Measurements from ENCODE around the gene TRHDE.

TRHDE gene

DNA sequence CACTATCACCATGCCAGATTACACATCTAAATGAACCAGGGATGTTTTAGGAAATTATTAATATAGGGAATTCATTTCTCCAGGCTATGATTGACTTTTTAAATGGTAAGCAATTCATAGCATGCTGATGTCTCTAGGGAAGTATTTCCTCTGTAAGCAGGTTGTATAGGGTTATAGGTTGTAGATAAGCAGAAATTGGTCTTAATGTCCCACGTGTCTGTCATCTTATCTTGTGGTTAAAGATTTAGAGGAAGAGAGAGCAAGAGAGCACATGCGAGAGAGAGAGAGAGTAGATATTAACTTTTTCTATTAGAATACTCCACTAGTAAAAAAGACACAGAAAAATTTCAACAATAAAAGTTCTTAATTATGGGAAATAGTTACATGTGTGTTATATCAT lies 32.6 kb downstream of the TRHDE start:
- no peak for FAIRE-seq
- DNase-seq (ENCODE audit: insufficient read length, low spot score), result no peak

DNA sequence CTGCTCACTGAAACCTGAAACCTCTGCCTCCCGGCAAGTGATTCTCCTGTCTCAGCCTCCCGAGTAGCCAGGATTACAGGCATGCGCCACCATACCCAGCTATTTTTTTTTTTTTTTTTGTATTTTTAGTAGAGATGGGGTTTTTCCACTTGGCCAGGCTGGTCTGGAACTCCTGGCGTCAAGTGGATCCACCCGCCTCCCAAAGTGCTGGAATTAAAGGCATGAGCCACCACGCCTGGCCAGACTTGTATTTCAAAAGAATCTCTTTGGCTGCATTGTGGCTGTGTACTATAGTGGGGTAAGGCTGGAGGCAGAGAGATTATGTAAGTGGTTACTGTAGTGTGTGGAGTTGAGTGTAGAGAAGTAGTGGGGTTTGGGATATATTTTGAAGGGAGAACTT lies 35.1 kb downstream of the TRHDE start:
- no peak for FAIRE-seq

DNA sequence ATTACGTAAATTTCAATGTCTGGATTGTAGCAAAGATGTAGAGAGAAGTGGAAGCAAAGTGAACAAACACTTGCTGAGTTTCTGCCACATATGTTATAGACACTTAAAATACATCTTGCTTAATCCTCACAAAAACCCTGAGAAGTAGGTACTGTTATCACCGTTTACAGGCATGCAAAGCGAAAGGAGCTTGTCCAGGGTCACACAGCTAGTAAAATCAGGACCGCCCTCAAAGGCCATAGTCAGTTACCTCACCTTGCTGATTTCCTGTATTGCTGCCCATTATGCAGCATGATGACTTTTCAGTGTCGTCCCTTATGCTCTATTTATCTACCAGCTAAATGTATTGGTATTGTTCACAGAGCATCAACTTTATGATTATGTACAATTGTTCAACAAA lies 39.8 kb downstream of the TRHDE start:
- FAIRE-seq (no peak), DNase-seq (ENCODE audit: insufficient read length, low spot score) (no peak)

More for the DNA sequence above, 35.1 kb downstream of the TRHDE start:
- no peak for DNase-seq (ENCODE audit: insufficient read length, low spot score)

DNA sequence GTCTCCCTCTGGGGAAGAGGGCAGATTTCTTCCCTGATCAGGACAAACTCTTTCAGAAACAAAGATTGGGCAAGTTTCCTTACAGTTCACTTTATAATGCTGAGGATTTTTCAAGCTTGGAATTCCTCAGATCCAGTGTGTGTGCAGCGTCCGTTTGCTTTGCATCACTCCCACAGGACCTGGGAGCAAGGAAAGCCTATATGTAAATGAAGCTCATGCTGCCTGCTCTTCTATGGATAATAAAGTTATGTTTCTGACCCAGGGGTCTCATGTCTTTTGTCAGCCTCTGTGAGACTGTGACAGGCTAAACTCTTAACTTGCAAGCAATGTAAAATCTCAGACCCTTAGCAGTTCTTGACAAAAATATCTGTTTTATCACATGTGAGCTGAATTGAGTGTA lies 41.6 kb downstream of the TRHDE start:
- no peak for DNase-seq (ENCODE audit: insufficient read length, low spot score)
- FAIRE-seq, result no peak

DNA sequence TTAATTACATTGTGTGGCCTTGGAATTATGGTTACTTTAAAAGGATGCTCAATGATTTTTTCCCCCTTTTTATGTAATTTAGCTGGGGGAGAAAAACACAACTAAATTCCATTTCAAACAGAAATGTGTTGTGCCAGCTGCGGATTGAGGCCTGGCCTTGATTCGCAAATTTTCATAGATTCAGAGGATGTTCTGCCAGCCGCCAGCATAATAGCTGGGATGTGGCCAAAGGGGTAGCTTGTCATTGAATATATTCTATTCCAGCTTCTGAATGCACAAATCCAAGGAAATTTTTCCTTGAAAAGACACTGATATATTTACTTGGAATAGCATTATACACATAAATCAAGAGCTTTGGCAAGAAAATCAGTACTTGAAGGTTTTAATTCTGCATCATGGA lies 43.7 kb downstream of the TRHDE start:
- DNase-seq (ENCODE audit: insufficient read length, low spot score) (no peak), FAIRE-seq (no peak)

DNA sequence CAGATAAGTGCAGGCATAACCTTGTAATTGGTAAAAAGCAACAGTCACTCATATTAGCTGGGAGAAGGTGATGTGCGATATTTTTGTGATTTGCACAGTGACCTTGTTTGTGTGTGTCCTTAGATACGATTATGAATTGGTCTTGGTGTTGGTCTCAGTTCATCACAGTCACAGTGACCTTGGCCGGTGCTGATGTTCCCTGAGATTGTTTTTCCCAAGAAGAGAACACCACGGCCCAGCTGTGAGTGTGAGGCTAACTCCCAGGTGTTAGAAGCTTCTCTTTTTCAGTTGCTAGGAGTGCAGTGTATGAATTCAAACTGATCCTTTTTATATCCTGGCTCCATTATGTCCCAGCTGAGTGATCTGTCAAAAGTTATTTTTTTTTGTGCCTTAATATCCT lies 46.2 kb downstream of the TRHDE start:
- DNase-seq (ENCODE audit: insufficient read length, low spot score) (no peak), FAIRE-seq (no peak)

DNA sequence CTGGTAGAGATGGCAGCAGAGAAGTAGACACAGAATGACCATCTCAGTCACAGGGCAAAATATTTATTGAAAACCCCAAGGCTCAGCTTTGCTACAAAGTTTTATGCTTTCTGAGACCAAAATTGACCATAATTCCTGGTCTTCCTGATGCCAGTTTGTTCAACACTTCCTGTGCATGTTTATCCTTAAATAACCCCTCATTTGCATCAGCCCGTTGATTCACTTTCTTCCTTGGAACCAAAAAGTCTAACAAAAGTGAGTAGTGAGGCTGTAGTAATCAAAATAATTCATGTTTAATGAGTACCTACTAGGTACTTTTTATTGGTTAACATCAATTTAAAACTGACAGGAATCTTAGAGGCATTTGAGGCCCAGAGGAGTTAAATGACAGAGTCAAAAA lies 51.7 kb downstream of the TRHDE start:
- no peak for DNase-seq (ENCODE audit: insufficient read length, low spot score)
- FAIRE-seq, result no peak

DNA sequence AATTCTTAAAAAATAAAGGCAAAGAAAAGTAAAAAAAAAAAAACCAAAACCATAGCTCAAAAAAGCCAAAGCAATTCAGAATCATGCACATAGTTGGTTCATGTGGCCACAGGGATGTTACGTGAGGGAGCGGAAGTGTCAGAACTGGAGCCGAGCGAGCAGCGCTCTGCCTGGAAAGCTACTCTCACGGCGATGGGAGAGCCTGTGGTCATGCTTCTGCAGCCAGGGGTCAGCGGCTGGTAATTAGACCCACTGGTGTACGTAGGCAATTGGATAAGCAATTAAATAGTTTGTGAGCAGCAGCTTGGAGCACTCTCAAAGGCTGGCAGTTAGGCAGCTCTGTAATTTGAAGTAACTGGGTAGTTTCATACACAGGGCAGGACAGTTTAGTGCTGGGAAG lies 58.1 kb downstream of the TRHDE start:
- FAIRE-seq (no peak), DNase-seq (ENCODE audit: insufficient read length, low spot score) (no peak)

DNA sequence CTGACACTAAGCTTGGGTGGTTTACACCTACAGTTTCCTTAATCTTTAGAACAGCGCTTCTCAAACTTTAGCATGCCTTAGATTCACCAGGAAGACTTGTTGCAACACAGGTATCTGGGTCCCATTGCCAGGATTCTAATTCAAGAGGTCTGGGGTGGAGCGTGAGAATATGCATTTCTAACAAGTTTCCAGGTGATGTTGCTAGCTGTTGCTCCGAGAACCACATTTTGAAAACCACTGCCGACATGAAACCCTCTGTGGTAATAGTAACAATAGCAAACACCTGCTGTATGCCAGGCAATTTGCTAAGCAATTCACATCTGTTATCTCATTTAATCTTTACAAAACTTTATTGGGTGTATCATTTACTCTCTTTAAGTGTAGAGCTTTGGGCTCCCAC lies 58.6 kb downstream of the TRHDE start:
- DNase-seq (ENCODE audit: insufficient read length, low spot score) (no peak), FAIRE-seq (no peak)

DNA sequence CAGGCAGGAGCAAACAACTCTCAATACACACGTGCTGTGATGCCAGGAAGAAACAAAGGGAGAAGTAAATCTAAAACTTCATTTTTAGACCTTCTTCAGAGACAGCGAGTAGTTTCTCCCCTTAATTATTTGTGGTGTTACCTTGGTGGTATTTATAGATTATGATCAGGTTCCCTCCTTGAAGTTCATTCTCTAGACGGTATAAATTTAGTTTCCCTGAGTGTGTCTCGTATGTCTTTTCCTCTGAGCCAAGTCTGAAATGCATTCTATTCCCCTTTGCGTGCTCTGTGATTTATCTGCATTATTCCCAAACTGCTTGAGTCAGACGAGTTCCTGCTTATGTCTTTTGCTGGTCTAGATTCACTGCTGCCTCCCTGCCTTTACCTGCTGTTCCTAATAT lies 65.2 kb downstream of the TRHDE start:
- DNase-seq (ENCODE audit: insufficient read length, low spot score) (no peak), FAIRE-seq (no peak)

DNA sequence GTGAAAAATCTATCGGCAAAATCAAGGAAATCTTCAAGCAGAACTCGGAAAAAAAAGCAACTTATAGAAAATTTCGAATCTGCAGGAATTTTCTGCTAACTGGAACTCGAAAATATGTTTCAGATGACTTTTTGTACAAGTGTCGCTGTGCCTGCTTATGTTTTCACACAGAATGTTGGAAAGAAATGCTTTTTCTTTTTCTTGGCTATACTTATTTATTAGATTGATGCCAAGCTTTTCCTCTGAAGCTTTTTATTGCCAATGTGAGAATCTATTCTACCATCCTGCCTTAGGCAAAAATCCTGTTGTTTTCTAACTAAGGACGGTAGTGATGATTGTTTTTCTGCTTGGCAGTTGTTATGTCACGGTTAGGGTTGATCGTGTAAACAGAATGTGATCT lies 65.8 kb downstream of the TRHDE start:
- peak; percentile 18 for FAIRE-seq
- no peak for DNase-seq (ENCODE audit: insufficient read length, low spot score)

DNA sequence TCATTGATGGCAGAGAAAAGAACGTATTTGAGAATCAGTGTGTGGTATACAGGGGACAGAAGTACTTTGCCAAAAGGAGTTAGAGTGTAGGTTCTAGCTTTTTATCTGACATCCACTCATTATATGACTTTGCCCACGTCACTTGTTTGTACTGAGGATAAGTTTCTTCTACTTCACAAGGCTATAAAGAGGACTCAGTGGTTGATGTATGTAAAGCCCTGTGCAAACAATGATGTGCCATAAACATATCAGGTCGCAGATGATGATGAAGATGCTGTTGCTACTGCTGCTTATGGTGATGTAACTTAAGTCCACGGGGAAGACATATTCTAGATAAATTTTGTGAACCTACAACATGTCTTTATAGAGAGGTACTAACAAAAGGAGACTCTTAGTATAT lies 66.3 kb downstream of the TRHDE start:
- FAIRE-seq (no peak), DNase-seq (ENCODE audit: insufficient read length, low spot score) (no peak)

DNA sequence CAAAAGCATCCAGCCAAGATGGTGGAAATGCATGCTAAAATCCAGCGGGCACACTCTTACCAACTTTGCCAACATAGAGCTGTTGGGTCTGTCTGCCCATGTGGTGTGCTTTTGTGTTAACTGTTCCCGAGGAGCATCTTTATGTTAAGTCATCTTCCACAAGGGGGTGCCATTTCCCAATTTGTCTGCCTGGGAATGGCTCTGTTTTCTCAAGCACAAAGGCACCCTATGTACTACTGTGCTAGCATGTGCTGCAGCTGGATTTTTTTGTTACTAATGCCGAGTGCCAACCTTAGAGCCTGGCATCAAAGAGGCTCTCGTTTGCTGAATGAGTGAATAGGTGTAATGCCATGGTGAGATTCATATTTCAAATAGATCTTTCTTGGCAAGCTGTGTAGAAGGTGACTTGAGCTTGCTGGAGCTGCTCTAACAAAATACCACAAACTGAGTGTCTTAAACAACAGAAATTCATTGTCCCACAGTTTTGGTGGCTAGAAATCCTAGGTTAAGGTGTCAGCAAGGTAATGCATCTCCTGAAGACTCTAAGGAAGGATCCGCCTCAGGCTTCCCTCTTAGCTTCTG lies 74.3 kb downstream of the TRHDE start:
- peak; percentile 53 for FAIRE-seq
- DNase-seq (ENCODE audit: insufficient read length, low spot score), result no peak

DNA sequence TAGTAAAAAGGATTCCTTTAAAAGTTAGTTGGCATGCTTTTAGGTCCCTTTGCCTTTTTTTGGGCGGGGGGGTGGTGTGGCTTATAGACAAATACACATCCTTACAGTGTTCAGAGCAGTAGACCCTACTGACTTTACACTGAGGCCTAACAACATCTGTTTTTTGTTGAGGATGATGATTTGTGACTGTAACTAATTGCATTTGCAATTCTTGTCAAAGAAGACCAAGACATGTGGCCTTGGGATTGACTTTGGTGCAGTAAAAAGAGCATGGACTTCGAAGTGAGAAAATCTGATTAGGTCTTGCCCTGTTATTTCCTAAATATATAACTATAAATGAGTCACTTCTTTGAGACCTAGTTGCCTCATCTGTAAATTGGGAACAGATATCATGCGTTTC lies 77.3 kb downstream of the TRHDE start:
- FAIRE-seq, result no peak
- no peak for DNase-seq (ENCODE audit: insufficient read length, low spot score)

DNA sequence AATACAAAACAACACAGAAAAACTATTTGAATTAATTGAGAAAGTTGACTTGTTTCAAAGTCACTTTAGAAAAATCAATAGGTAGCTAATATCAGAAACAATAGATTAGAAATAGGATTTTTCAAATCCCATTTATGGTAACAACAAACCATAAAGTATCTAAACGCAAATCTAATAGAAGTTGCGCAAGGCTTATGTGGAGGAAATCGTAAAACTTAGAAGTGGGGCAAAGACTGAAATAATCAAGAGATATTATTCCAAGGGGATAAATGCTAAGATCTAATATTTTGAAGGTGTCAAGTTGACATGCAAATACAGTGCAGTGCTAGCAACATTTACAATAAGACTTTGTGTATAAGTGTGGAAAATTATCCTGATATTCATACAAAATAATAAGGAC lies 87.2 kb downstream of the TRHDE start:
- no peak for FAIRE-seq
- no peak for DNase-seq (ENCODE audit: insufficient read length, low spot score)

DNA sequence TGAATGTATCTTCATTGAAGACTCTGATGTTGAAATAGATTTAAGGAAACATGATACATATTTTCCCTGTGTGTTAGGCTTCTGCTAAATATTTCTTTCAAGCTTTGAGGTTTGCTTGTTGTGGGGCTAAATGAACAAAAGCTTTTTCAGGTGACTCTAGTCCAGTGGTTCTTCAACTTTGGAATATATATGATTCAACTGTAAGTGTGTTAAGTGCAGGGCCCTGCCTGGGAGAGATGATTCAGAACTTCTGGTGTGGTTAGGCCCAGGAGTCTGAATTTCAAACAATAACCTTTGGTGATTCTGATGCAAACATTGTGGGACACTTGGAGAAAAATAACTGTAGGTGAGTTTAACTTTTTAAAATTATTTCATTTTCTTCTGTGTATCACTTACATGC lies 93.0 kb downstream of the TRHDE start:
- FAIRE-seq, result no peak
- DNase-seq (ENCODE audit: insufficient read length, low spot score), result no peak

DNA sequence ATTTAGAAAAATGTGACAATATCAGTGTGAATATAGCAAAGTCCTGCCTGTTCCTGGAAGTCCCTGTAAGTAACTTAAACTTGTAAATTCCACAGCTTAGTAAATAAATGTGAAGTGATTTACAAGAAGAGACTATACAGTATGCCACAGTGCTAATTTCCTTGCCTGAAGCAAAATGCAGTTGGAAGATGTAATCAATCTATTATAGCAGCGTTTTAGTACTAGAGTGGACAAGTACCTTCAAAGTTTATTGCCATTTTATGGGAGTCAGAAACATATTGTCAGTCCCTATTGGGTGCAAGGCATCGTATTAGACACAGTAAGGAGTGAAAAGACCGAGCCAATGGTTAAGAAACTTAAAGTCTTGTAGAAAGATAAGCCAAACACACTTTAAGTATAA lies 94.1 kb downstream of the TRHDE start:
- FAIRE-seq (no peak), DNase-seq (ENCODE audit: insufficient read length, low spot score) (no peak)

DNA sequence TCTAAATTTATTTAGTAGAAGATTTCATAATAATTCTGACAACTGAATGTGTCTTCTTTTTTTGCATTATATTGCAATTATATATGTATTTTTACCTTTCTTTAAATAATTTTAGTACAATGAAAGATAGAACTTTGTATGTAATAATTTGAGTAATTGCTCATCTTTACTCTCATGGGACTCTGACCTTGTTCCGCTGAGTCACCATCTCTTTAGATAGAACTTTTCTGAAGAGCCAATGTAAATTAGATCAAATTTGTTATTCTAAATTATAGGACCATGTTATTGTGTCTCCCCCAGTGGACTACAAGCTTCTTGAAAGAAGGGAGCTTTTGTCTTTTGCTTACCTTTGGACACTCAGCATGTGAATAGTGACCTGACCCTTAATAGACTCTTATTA lies 96.1 kb downstream of the TRHDE start:
- no peak for DNase-seq (ENCODE audit: insufficient read length, low spot score)
- no peak for FAIRE-seq

DNA sequence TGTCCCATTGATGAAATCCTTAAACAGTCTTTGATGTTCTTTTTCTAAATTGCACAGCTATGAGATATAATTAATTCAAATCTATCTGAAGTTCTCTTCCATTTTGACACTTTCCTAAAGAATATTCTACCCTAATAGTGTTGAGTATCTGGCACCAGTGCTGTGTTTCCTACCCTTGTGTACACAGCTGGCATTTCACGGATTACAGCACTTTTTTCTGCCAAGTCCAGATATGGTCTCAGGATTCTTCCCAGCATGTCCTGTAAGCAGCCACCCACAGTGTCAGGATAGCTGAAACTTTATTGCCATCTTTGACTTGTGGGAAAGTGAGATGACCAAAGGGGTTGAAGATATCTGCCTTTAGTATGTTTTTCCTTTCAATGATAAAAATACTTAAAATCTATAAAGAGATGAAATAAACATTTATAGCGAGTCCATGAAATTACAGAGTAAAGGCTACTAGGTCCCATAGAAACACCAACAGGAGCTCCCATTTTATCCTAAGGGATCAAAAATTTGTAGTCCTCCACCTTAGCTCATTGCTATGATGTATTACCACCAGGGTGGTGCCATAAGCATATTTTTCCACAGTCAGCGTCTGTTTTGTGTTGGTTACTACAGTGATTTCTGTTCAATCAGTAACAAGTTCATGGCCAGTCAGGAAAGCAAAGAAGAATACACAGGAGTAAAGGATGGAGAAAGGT lies 96.7 kb downstream of the TRHDE start:
- FAIRE-seq (no peak), DNase-seq (ENCODE audit: insufficient read length, low spot score) (no peak)

DNA sequence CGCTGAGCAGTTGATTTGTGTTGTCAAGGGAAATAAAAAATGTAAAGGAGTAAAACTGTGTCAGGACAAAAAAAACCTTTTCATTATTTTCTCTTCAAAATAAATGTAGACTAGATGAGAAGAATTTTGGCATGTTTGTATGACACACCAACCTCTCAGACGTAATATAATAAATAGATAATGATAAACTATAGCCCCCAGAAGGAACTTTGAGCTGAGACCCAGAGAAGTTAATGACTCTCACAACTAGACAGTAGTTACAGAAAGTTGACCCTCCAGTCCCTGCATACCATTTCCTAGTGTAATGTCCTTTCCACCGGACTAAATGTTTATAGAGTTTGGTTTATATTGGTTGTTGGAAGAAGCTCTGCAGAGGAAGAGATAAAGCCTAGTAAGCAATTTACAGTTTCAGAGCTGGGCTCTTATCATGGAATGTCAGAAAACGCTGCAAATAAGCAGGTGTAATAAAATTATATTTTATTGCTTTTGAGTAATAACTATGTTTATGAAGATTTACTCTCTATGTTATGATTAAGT lies 97.3 kb downstream of the TRHDE start:
- FAIRE-seq (no peak), DNase-seq (ENCODE audit: insufficient read length, low spot score) (no peak)

DNA sequence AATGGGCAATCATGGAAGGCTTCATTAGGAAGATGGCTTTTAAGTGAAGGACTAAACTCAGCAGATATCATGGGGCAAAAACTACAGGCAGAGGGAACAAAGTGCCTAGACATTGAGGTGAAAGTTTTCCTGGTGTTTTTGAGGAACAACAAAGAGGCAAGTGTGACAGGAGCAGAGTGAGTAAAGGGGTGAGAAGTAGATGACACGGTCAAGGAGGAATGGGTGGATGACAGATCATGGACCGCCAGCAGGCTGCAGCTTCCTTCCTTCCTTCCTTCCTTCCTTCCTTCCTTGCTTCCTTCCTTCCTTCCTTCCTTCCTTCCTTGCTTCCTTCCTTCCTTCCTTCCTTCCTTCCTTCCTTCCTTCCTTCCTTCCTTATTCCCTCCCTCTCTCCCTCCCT lies 108.3 kb downstream of the TRHDE start:
- no peak for FAIRE-seq
- no peak for DNase-seq (ENCODE audit: insufficient read length, low spot score)

DNA sequence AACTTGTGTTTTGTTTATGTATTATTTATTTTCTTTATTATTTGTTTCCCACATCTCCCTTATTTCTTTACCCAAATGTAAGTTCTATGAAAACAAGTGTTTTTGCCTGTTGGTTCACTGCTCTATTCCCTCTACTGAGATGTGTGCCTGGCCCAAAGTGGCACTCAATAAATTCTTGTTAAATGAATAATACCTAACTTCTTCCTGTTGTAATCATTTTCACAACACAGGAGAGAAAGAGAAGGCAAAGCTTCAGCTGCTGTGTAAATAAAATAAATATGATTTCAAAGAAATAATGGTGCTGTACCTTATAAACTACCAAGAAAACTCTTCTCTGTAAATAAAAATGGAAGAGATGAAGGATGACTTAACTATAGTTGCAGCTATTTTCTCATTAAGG lies 116.2 kb downstream of the TRHDE start:
- no peak for DNase-seq (ENCODE audit: insufficient read length, low spot score)
- FAIRE-seq, result no peak

DNA sequence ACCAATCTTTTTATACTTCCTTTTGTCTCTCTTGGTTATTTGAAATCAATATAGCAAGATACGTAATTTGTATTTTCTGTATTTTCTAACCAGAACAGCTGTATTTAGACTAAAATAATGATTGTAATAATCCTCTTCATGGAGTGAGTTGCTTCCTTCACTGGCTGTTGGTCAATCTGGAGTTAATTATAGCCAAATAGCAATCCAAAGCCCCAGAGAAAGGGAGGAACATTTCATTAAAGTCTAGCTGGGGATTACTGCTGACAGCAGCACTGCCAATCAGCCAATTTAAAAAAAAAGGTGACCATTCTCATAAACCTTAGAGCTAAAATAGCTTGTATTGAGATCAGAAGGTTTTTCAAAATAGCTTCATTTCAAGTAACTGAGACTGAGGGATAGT lies 118.0 kb downstream of the TRHDE start:
- no peak for FAIRE-seq
- DNase-seq (ENCODE audit: insufficient read length, low spot score), result no peak

All from GM19239 (cell line).